Sigmoid colon (tissue), 7 donors: Measurements from ENCODE around the gene TRIM23. TPM values are rescaled to one million over a fixed set of nuclear protein-coding genes. Genes with fewer than 3 reads are reported as not detected.

ENCODE experiments used
- DNase-seq: peaks from one replicate; pipeline ENCODE4 v3.0.0-alpha.2; 2019
- H3K27ac ChIP-seq, 4 donors: fragments of 200-600 bp; sonication (generic); one replicate each; pipeline ENCODE4 v1.5.1; 2016 to 2019; ENCODE audit warnings: mild to moderate bottlenecking in 1 of 4
- H3K27me3 ChIP-seq, 3 donors: fragments of 200-600 bp; sonication (generic); one replicate each; pipeline ENCODE4 v1.5.1; 2019; ENCODE audit warnings: mild to moderate bottlenecking in 1 of 3
- H3K36me3 ChIP-seq, 4 donors: fragments of 200-600 bp; sonication (generic); one replicate each; pipeline ENCODE4 v1.5.1; 2016 to 2019
- H3K4me1 ChIP-seq, 4 donors: fragments of 200-600 bp; sonication (generic); one replicate each; pipeline ENCODE4 v1.5.1; 2017 to 2019
- H3K4me3 ChIP-seq, 4 donors: fragments of 200-600 bp; sonication (generic); one replicate each; pipeline ENCODE4 v1.5.1; 2017 to 2019; ENCODE audit warnings: mild to moderate bottlenecking in 2 of 4, moderate library complexity in 1 of 4
- H3K9me3 ChIP-seq, 4 donors: fragments of 200-600 bp in 3 of 4; sonication (generic) in 3 of 4; one replicate each; pipeline versions ENCODE4 v1.5.1 to v1.6.1; 2013 to 2019
- CTCF ChIP-seq, 4 experiments: fragments of 450-650 bp in 3 of 4; fragments of 200-600 bp in 1 of 4; IDR thresholded peaks; one replicate each; pipeline ENCODE4 v1.5.1; 2016 to 2019; ENCODE audit warnings: antibody characterized with exemption in 4 of 4, mild to moderate bottlenecking in 3 of 4, moderate library complexity in 2 of 4
- EP300 ChIP-seq, 4 donors: sonication (generic); formaldehyde crosslinking; IDR thresholded peaks; one replicate each; pipeline ENCODE4 v1.6.1; 2017; ENCODE audit warnings: antibody characterized with exemption in 4 of 4
- POLR2A ChIP-seq, 2 donors: fragments of 450-650 bp; IDR thresholded peaks; one replicate each; pipeline ENCODE4 v1.6.1; 2016; ENCODE audit warnings: antibody characterized with exemption in 2 of 2, mild to moderate bottlenecking in 2 of 2, moderate library complexity in 2 of 2
- POLR2AphosphoS5 ChIP-seq, 4 donors: sonication (generic); formaldehyde crosslinking; IDR thresholded peaks; one replicate each; pipeline ENCODE4 v1.6.1; 2017; ENCODE audit warnings: antibody characterized with exemption in 4 of 4
- WGBS, 2 donors: extraction: QIAGEN DNeasy Blood & Tissue Kit; methylation state at CpG; one replicate each; pipeline ENCODE4 v1.1.7; 2013; 5-methylcytosine and 5-hydroxymethylcytosine counted together
- intact Hi-C: fragments of 100-400 bp; cut with DNase I; formaldehyde crosslinking; loops from one replicate; pipeline ENCODE4 v1.15.1; 2023
- polyA plus RNA-seq, 3 donors: library from polyadenylated mRNA; stranded (reverse); fragments of 200-250 nt; gene quantifications; one replicate each; pipeline ENCODE4 v1.2.3, GENCODE V29; 2013
- small RNA-seq, 3 donors: library from RNA; depleted of rRNA; stranded (forward); fragments of <200 nt; gene quantifications; one replicate each; pipeline ENCODE3, GENCODE V24; 2016
- total RNA-seq, 4 donors: library from RNA; depleted of rRNA; stranded (reverse); fragments of >200 nt; gene quantifications; one replicate each; pipeline ENCODE4 v1.1.0, GENCODE V29; 2016
- donor health status: healthy with polysubstance abuse.
- donor health status: Bipolar disorder and iron deficiency.
- donor health status: healthy.

The TRIM23 gene
- total and polyA plus RNA-seq, 7 donors, result 2.1 to 25.7 (median 14.1) TPM

GRCh38 chr5:65546141-65546540, 78.0 kb downstream of the TRIM23 start:
- intact Hi-C loops, result no loop called here
- no peak for TF ChIP-seq POLR2AphosphoS5 (IDR thresholded peaks at IDR 0.05)
- TF ChIP-seq POLR2A (IDR thresholded peaks at IDR 0.05), result no peak
- TF ChIP-seq CTCF (IDR thresholded peaks at IDR 0.05), result no peak
- Histone ChIP-seq H3K4me1 (no peaks in the 10 kb centered on the region), H3K27me3 (no peaks in the 10 kb centered on the region), H3K36me3 (no peaks in the 10 kb centered on the region), H3K27ac (no peak overlapping the region), H3K9me3 (no peaks in the 10 kb centered on the region), H3K4me3 (no peak overlapping the region)
- DNase-seq, result no peak
- 86 to 94% methylated on average over 5 of the region's 5 CpGs for WGBS, 2 donors

GRCh38 chr5:65544473-65544872, 79.7 kb downstream of the TRIM23 start:
- 95 to 96% methylated on average over 4 of the region's 4 CpGs for WGBS, 2 donors
- TF ChIP-seq POLR2AphosphoS5 (IDR thresholded peaks at IDR 0.05) (no peak), CTCF (IDR thresholded peaks at IDR 0.05) (no peak), POLR2A (IDR thresholded peaks at IDR 0.05) (no peak), EP300 (IDR thresholded peaks at IDR 0.05) (no peak)
- Histone ChIP-seq H3K27ac (no peak overlapping the region), H3K36me3 (no peaks in the 10 kb centered on the region), H3K4me3 (no peak overlapping the region), H3K4me1 (no peaks in the 10 kb centered on the region), H3K9me3 (no peaks in the 10 kb centered on the region), H3K27me3 (no peaks in the 10 kb centered on the region)
- no peak for DNase-seq
- intact Hi-C loops, result no loop called here

GRCh38 chr5:65539827-65540226, 84.3 kb downstream of the TRIM23 start:
- Histone ChIP-seq H3K4me1 (no peaks in the 10 kb centered on the region), H3K27me3 (no peaks in the 10 kb centered on the region), H3K4me3 (no peak overlapping the region), H3K36me3 (no peaks in the 10 kb centered on the region), H3K27ac (no peak overlapping the region), H3K9me3 (no peaks in the 10 kb centered on the region)
- DNase-seq, result no peak
- intact Hi-C loops, result no loop called here
- TF ChIP-seq CTCF (IDR thresholded peaks at IDR 0.05), result no peak
- no peak for TF ChIP-seq POLR2AphosphoS5 (IDR thresholded peaks at IDR 0.05)
- no peak for TF ChIP-seq EP300 (IDR thresholded peaks at IDR 0.05)
- no peak for TF ChIP-seq POLR2A (IDR thresholded peaks at IDR 0.05)

Small RNA genes within 50 kb of the gene (small RNA-seq; reads per million reads assigned to genes)
- gene RNU6-540P, result 0 reads per million in 3 donors

Other genes starting within 250 kb of the TRIM23 start
- gene ADAMTS6, start 142.4 kb downstream of the TRIM23 start, total RNA-seq, result 10 to 100 TPM in 1 of 4 donors, 1 to 10 TPM in 3; 3.7 to 18.3 (median 8.2) TPM
- gene ADAMTS6, start 142.4 kb downstream of the TRIM23 start, polyA plus RNA-seq, result under 1 TPM in 1 of 3 donors, not detected in 2; 0.74 TPM
- gene CENPK, start 61.2 kb downstream of the TRIM23 start, total RNA-seq, result 1 to 10 TPM in 2 of 4 donors, not detected in 2; 1.4 to 1.8 TPM
- gene CENPK, start 61.2 kb downstream of the TRIM23 start, polyA plus RNA-seq, result 10 to 100 TPM in 1 of 3 donors, 1 to 10 TPM in 2; 3.6 to 14.5 (median 9.7) TPM
- 10 to 100 TPM; 50.2 to 91.1 (median 78.1) TPM for gene PPWD1, start 61.0 kb downstream of the TRIM23 start, total RNA-seq
- 10 to 100 TPM in 2 of 3 donors, 1 to 10 TPM in 1; 9.7 to 20.2 (median 17.4) TPM for gene PPWD1, start 61.0 kb downstream of the TRIM23 start, polyA plus RNA-seq
- 1 to 10 TPM; 2.4 to 3.6 (median 3.3) TPM for gene SHLD3, start 694 bp upstream of the TRIM23 start, total RNA-seq
- 1 to 10 TPM; 2.3 to 5.3 (median 2.4) TPM for gene SHLD3, start 694 bp upstream of the TRIM23 start, polyA plus RNA-seq
- 10 to 100 TPM; 24.4 to 43.2 (median 30.5) TPM for gene TRAPPC13, start 694 bp upstream of the TRIM23 start, total RNA-seq
- 10 to 100 TPM; 12.4 to 19.2 (median 13.8) TPM for gene TRAPPC13, start 694 bp upstream of the TRIM23 start, polyA plus RNA-seq
- 10 to 100 TPM; 10.2 to 13.9 (median 11.6) TPM for gene SGTB, start 97.8 kb upstream of the TRIM23 start, total RNA-seq
- gene SGTB, start 97.8 kb upstream of the TRIM23 start, polyA plus RNA-seq, result 1 to 10 TPM; 1.2 to 2.4 (median 1.4) TPM
- gene NLN, start 97.9 kb upstream of the TRIM23 start, total RNA-seq, result 1 to 10 TPM; 4.8 to 8.9 (median 7.0) TPM
- gene NLN, start 97.9 kb upstream of the TRIM23 start, polyA plus RNA-seq, result 10 to 100 TPM in 2 of 3 donors, 1 to 10 TPM in 1; 7.1 to 43.7 (median 27.6) TPM